GM12892 (cell line): Measurements from ENCODE around the gene LRRC10B. TPM values are rescaled to one million over a fixed set of nuclear protein-coding genes. Genes with fewer than 3 reads are reported as not detected.
"Not testable (repeated sequence)": the region's sequence is repeated elsewhere in the genome, so short reads cannot be mapped to it uniquely, and the experiment has no call there.

Source experiments
- DNase-seq: peaks from one replicate; pipeline ENCODE4 v3.0.0; 2011; ENCODE audit not compliant: insufficient read length
- FAIRE-seq: peaks from 2 replicates; lab custom pipeline; 2011; peaks lifted over from hg19 to GRCh38; lab: Jason Lieb, UNC
- POLR2A ChIP-seq: IDR thresholded peaks from 2 replicates; pipeline ENCODE4 v1.6.1; 2011; ENCODE audit warnings: low read depth, low read length, control low read depth
- POLR2AphosphoS5 ChIP-seq: IDR thresholded peaks from 2 replicates; pipeline ENCODE4 v1.6.1; 2011; ENCODE audit warnings: low read depth, low read length, control low read depth
- TAF1 ChIP-seq: IDR thresholded peaks from 2 replicates; pipeline ENCODE4 v1.6.1; 2011; ENCODE audit warnings: low read depth, mild to moderate bottlenecking, control low read depth, low read length, borderline replicate concordance
- polyA plus RNA-seq: library from polyadenylated mRNA; unstranded; fragments of >200 nt; gene quantifications from one replicate; pipeline ENCODE4 v1.2.1, GENCODE V29; 2012; ENCODE audit warnings: missing spikeins, inconsistent platforms; ENCODE audit not compliant: missing spikeins

Gene LRRC10B
- not detected for polyA plus RNA-seq

DNA sequence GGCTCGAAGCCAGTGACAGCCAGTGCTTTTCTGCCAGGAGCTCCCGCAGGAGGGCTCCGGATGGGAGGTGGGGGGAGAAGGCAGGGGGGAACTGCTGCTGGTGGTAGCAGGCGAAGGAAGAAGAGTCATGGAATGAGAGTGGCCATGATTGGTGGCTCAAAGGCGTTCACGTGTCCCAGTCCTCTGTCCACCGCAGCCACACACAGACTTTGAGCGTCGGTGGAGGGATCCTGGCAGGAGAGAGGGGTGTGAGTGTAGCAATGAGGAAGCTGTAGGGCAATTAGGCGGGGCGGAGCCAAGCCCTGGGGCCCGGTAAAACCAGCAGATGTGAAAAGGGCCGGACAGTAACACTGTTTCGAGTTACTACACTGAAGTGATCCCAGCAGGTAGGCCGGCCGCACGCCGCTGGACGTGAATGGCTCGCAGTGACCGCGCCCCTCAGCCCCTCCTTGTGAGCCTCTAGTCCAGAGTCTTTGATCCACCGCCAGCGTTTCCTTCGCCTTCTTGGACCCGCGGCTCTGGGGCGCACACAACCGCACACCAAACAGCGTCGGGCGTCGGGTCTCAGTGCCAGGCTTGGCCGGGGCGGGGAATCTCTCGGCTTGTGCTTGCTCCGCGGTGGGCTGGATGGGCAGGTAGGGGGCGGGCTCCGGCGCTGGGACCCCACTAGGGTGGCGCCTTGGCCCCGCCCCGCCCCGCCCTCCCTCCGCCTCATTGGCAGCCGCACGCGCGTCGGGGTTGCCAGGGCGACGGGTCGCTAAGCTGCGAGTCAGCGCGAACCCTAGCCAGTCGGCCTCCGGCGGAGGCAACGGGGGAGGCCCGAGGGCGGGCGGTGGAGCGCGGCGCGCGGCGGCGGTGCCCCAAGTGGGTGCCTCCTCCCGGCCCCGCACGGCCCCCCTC, at the start of gene LRRC10B:
Gene LRRC10B (plus strand): TSS at position 788 of the 900 bp plus-strand sequence. CDS start 250 bp downstream, outside the sequence.
- FAIRE-seq (no peak), DNase-seq (no peak)
- TF ChIP-seq POLR2A (no peak), TAF1 (no peak), POLR2AphosphoS5 (no peak)

DNA sequence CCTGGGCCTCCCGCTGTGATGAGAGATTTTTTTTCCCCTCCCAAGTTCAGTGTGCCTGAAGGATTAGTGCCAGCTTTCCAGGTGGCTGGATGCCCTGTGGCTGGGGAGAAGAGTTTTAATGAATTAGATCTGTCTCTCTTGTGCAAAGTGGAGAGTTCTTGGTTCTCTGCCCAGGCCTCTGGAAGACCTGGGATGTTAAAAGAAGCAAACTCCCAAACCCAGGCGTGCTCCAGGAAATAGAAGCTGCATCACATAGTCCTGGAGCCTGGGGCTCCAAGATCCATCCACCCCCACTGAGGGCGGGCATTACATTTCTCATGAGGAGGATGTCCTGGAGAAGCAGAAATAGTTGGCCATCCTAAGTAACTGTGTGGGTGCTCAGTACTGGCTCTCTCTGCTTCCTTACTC, 48.1 kb upstream of the LRRC10B start:
- no peak for FAIRE-seq
- DNase-seq, result no peak
- no peak for TF ChIP-seq POLR2AphosphoS5
- no peak for TF ChIP-seq TAF1

DNA sequence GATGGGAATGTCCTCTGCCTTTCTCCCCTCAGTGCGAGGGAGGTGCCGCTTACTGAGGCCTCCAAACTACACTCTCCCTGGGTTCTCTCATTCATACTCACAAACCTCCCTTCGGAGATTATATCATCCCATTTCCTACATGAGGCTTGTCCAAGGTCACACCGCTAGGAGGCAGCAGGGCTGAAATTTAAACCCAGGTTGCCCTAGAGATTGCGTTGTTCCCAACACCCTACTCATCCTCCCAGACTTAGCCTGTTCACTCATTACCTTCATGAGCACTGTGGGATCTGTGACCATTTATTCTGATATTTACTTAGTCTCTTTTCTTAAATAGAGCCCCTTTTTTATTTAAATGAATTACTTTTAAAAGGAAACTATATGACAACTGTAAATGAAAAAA, 47.6 kb upstream of the LRRC10B start:
- FAIRE-seq, result no peak
- DNase-seq, result no peak
- TF ChIP-seq POLR2A, result no peak

- FAIRE-seq, DNase-seq: not testable (repeated sequence)
Observed at GRCh38 chr11:61467602-61468001, 40.9 kb upstream of the LRRC10B start.

- DNase-seq (no peak), FAIRE-seq (no peak)
- TF ChIP-seq POLR2AphosphoS5, result no peak
- no peak for TF ChIP-seq POLR2A
- TF ChIP-seq TAF1, result no peak
Observed at GRCh38 chr11:61468002-61468401, 40.5 kb upstream of the LRRC10B start.

GRCh38 chr11:61472282-61472681, 36.3 kb upstream of the LRRC10B start:
- DNase-seq, result no peak
- TF ChIP-seq POLR2A (no peak), POLR2AphosphoS5 (no peak), TAF1 (no peak)
- no peak for FAIRE-seq

GRCh38 chr11:61472868-61473267, 35.7 kb upstream of the LRRC10B start:
- no peak for TF ChIP-seq POLR2A
- TF ChIP-seq POLR2AphosphoS5, result no peak
- TF ChIP-seq TAF1, result no peak
- FAIRE-seq, result no peak
- DNase-seq, result no peak

- DNase-seq (no peak), FAIRE-seq (no peak)
- TF ChIP-seq TAF1, result no peak
- TF ChIP-seq POLR2AphosphoS5, result no peak
- TF ChIP-seq POLR2A, result no peak
Observed at GRCh38 chr11:61473370-61474012, 35.1 kb upstream of the LRRC10B start.

DNA sequence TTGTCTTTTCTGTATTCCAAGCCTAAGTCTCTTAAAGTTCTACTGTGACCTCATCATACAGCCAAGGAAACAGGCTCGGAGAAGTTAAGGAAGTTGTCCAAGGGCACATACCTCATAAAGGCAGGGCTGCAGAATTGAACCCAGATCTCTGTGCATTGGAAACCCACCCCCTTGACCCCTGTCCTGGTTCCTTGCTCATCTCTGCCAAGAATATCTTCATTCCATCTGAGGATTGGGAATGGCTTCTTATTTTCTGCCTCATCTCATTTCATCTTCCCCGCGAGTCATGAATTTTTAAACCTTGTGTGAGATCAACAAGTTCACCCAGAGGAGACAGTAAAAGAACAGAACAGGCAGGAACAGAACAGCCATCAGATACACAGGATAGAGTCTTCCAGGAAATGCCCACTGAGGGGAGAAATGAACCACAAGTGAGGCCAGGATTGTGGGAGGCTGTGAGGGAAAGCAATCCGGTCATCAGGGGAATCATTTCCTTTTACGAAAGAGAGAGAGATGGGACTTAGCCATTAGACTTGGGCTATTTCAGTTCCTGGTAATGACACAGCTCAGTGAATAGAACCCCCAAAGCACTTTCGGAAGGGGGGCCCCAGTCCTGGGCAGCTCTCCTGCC, 34.4 kb upstream of the LRRC10B start:
- TF ChIP-seq POLR2AphosphoS5, result no peak
- no peak for TF ChIP-seq POLR2A
- no peak for TF ChIP-seq TAF1
- no peak for DNase-seq
- no peak for FAIRE-seq

GRCh38 chr11:61475433-61475832, 33.1 kb upstream of the LRRC10B start:
- DNase-seq, result no peak
- FAIRE-seq, result no peak
- TF ChIP-seq POLR2A, result no peak
- TF ChIP-seq POLR2AphosphoS5, result no peak
- TF ChIP-seq TAF1, result no peak

DNA sequence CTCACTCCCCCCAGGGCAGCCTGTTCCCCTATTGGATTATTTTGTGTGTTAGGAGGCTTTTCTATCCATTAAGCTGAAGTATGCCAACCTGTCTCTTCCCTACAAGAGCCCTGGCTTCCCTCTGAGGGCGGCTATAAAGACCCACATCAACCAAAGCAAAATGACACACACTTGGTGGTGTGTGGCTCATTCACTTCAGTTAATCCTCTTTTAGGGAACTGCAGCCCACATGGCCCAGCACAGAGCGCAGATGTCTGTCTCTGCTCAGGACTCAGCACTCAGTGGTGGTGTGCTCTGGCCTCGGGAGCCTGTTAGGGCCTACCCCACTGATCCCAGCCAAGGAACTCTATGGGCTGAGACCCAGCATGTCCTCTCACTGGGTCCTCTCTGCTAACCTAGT, 32.2 kb upstream of the LRRC10B start:
- no peak for DNase-seq
- no peak for TF ChIP-seq POLR2AphosphoS5
- FAIRE-seq, result no peak

GRCh38 chr11:61477126-61477525, 31.4 kb upstream of the LRRC10B start:
- DNase-seq (no peak), FAIRE-seq (no peak)
- TF ChIP-seq POLR2A, result no peak
- no peak for TF ChIP-seq POLR2AphosphoS5
- TF ChIP-seq TAF1, result no peak
